ENCODE measurements around the gene ZNF280D.

Gene ZNF280D

DNA sequence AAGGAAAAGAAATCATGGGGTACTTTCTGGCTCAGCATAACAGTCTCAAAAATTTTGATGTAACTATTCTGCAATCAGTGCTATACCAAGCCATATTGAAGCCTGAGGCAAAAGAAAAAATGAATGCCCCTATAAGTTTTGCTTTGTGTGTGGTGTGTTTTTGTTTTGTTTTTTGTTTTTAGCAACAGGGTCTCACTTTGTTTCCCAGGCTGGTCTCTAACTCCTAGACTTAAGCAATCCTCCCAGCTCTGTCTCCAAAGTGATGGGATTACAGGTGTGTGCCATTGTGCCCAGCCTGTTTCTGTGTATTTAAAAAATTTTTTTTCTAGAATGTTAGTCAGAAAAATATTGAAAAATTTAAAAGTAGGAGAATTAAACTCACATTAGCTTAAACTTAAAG lies 93.2 kb downstream of the ZNF280D start:
- in situ Hi-C loops (cut with HindIII; ENCODE audit: low sequenced_read_pairs), result no loop called here
- TF ChIP-seq, protein P1, sequence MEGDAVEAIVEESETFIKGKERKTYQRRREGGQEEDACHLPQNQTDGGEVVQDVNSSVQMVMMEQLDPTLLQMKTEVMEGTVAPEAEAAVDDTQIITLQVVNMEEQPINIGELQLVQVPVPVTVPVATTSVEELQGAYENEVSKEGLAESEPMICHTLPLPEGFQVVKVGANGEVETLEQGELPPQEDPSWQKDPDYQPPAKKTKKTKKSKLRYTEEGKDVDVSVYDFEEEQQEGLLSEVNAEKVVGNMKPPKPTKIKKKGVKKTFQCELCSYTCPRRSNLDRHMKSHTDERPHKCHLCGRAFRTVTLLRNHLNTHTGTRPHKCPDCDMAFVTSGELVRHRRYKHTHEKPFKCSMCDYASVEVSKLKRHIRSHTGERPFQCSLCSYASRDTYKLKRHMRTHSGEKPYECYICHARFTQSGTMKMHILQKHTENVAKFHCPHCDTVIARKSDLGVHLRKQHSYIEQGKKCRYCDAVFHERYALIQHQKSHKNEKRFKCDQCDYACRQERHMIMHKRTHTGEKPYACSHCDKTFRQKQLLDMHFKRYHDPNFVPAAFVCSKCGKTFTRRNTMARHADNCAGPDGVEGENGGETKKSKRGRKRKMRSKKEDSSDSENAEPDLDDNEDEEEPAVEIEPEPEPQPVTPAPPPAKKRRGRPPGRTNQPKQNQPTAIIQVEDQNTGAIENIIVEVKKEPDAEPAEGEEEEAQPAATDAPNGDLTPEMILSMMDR (IDR thresholded peaks at IDR 0.05; ENCODE audit: low read depth, low read length, missing control alignments), result no peak
- no peak for DNase-seq (ENCODE audit: low read depth)
- H3K4me3 ChIP-seq (ENCODE audit: low read depth, low read length), result no peak overlapping the region

DNA sequence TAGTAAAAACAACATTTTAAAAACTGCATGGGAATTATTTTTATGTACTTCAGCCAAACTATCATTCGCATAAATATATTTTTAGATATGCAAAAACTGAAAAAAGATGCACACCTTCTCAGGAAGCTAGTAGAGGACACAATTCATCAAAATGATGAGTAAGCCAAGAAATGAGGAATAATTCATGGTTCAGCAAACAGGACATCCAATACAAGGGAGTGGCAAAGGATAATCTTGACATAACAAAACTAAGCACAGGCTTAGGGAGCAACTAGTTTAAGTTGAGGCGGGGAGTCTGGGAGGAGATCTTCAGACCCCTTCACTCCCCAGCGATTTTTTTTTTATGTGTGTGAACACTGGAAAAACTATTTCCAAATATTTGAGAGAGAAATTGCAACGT lies 93.7 kb downstream of the ZNF280D start:
- DNase-seq (ENCODE audit: low read depth), result no peak
- in situ Hi-C loops (cut with HindIII; ENCODE audit: low sequenced_read_pairs), result no loop called here
- no peak overlapping the region for H3K4me3 ChIP-seq (ENCODE audit: low read depth, low read length)
- TF ChIP-seq, protein P1 (IDR thresholded peaks at IDR 0.05; ENCODE audit: low read depth, low read length, missing control alignments), result no peak

DNA sequence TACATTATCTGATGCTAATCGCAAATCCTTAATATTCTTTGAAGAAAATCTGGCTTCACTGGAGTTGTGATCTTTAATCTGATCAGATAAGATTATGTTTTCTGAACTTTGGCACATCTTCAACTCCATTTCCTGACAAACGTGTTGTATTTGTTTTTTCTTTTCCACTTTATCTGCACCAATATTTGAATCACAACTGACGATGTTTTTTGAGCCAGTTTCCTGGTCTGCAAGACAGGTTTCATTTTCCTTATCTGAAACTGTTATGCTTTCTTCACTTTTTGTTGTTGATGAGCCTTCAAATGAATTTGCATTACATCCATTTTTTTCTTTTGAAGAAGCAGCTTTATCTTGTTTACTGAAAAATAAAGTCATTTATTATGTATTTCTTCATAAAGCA lies 101.5 kb downstream of the ZNF280D start:
- in situ Hi-C loops (cut with HindIII; ENCODE audit: low sequenced_read_pairs), result no loop called here
- DNase-seq (ENCODE audit: low read depth), result no peak
- TF ChIP-seq, protein P1 (IDR thresholded peaks at IDR 0.05; ENCODE audit: low read depth, low read length, missing control alignments), result no peak
- no peak overlapping the region for H3K4me3 ChIP-seq (ENCODE audit: low read depth, low read length)

DNA sequence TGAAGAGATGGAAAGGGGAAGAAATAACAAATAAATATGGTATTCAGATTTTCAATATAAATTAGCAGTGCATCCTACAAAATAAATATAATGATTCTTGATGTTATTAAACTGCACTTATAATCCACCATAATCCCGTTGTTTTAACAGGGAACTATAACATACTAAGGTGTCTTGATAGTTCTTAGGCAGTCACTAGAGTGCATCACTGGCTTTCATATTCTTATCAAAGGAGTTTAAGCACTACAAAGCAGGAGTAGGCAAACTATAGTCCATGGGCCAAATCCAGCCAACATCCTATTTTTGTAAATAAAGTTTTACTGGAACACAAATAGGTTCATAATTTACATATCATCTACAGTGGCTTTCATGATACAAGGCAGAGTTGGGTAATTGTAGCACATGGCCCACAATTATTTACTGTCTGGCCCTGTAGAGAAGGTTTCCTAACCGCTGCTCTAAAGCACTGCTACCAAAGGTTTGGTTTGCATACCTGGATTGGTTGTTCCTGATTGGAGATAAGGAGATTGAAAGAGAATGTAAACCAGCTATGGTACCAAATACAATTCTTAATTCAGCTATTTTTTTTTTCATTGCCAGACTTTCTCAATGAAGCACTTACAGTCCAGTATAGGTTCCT lies 104.3 kb downstream of the ZNF280D start:
- no peak for DNase-seq (ENCODE audit: low read depth)
- in situ Hi-C loops (cut with HindIII; ENCODE audit: low sequenced_read_pairs), result no loop called here

DNA sequence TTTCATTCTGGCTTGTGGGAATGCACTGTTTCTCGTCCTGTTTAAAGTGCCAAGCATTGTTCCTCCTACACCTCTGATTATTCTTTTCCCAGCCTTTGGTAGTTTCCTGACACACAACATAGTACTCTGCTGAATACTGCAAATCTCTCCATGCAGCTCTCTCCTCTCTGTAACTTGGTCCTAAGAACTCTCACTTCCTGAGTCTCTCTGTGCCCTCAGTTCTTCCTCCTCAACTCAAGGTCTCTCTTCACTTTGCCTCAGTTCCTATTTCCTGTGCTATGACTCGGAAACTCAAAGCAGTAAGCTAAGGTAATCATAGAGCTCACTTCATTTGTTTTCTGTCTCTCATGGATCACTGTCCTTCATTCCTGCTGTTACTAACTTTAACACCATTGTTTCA lies 113.4 kb downstream of the ZNF280D start:
- DNase-seq (ENCODE audit: low read depth), result no peak
- no peak overlapping the region for H3K4me3 ChIP-seq (ENCODE audit: low read depth, low read length)
- TF ChIP-seq, protein P1 (IDR thresholded peaks at IDR 0.05; ENCODE audit: low read depth, low read length, missing control alignments), result no peak
- in situ Hi-C loops (cut with HindIII; ENCODE audit: low sequenced_read_pairs), result no loop called here

More for the DNA sequence above, 104.3 kb downstream of the ZNF280D start:
- TF ChIP-seq, protein P1 (IDR thresholded peaks at IDR 0.05; ENCODE audit: low read depth, low read length, missing control alignments), result no peak
- no peak overlapping the region for H3K4me3 ChIP-seq (ENCODE audit: low read depth, low read length)

DNA sequence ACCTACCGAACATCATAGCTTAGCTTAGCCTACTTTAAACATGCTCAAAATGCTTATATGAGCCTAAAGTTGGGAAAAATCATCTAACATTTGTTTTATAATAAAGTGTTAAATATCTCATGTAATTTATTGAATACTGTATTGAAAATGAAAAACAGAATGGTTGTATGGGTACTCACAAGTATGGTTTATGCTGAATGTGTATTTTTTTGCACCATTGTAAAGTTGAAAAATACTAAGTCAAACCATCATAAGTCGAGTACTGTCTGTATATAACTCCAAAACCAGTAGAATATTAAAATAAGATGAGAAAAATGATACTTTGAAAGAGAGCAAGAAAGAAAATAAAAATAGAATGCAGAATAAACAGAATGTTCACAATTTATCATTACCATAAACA lies 115.7 kb downstream of the ZNF280D start:
- in situ Hi-C loops (cut with HindIII; ENCODE audit: low sequenced_read_pairs), result no loop called here
- H3K4me3 ChIP-seq (ENCODE audit: low read depth, low read length), result no peak overlapping the region
- no peak for DNase-seq (ENCODE audit: low read depth)
- TF ChIP-seq, protein P1 (IDR thresholded peaks at IDR 0.05; ENCODE audit: low read depth, low read length, missing control alignments), result no peak
